Measurements from ENCODE around the gene MYOCOS.
"Not testable (repeated sequence)": the region's sequence is repeated elsewhere in the genome, so short reads cannot be mapped to it uniquely, and the experiment has no call there.

- TF ChIP-seq, protein P1, sequence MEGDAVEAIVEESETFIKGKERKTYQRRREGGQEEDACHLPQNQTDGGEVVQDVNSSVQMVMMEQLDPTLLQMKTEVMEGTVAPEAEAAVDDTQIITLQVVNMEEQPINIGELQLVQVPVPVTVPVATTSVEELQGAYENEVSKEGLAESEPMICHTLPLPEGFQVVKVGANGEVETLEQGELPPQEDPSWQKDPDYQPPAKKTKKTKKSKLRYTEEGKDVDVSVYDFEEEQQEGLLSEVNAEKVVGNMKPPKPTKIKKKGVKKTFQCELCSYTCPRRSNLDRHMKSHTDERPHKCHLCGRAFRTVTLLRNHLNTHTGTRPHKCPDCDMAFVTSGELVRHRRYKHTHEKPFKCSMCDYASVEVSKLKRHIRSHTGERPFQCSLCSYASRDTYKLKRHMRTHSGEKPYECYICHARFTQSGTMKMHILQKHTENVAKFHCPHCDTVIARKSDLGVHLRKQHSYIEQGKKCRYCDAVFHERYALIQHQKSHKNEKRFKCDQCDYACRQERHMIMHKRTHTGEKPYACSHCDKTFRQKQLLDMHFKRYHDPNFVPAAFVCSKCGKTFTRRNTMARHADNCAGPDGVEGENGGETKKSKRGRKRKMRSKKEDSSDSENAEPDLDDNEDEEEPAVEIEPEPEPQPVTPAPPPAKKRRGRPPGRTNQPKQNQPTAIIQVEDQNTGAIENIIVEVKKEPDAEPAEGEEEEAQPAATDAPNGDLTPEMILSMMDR (IDR thresholded peaks at IDR 0.05) = not testable (repeated sequence)
- TF ChIP-seq POLR2A (IDR thresholded peaks at IDR 0.05) = not testable (repeated sequence)
Measured at GRCh38 chr1:171615122-171615906, 6.7 kb upstream of the MYOCOS start.
